Hippocampal formation (tissue), 2 donors: ENCODE data around the gene GRID2.
"Not testable (repeated sequence)": the region's sequence is repeated elsewhere in the genome, so short reads cannot be mapped to it uniquely, and the experiment has no call there.

ENCODE experiments used
- DNase-seq, 2 donors: peaks; one replicate each; lab custom pipeline; 2025; lab: John Stamatoyannopoulos, UW

GRID2 gene

DNA sequence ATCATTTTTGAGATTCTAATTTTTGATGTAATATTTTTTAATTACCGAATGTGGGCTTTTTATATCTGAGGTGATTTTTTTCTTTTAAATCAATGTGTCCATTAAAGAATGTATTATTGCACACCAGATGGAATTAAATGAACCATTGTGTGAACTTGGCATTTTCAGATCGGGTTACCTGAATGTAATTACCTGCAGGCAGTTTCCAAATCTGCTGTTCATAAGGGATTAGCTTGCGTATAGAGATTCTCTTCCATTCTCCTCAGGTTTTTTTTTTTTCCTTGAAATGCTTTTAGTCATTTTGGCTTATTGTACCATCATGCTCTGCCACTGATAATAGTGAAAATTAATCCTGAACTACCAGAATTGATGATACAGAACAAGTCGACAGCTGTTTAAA is 1013.3 kb downstream of the GRID2 start:
- DNase-seq: no peak

DNA sequence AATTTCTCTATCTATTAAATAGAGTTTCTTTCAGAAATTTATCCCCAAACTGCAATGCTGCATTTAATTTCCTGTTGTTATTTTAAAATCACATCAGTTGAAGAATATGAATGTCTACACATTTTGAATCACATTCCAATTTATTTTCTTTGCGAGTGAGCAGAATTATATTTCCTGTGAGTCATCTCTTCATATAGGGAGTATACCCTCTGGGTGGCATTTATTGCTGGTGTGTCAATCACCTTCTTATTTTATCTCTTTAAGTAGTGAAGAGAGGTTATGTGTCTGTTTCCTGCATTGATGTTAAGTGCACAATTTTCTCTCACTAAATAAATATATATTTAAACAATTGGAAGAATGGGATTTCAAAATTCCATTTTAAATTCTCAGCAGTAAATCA is 1013.8 kb downstream of the GRID2 start:
- no peak for DNase-seq

- DNase-seq: no peak
Observed at GRCh38 chr4:93319041-93319440, 1015.3 kb downstream of the GRID2 start.

GRCh38 chr4:93320356-93320755 is 1016.6 kb downstream of the GRID2 start:
- DNase-seq: no peak

DNA sequence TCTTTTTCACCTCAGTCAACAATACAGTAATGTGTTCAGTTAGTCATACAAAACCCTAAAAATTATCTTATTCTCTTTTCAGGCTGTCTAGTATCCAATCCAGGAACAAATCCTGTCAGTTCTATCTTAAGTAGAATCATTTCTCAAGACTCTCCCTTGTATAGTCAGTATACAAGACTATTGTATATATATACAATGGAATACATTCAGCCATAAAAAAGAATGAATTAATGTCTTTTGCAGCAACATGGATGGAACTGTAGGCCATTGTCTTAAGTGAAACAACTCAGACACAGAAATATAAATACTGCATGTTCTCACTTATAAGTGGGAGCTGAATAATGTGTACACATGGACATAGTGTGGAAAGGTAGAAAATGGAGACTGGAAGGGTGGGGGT is 1023.6 kb downstream of the GRID2 start:
- DNase-seq: peak in 1 of 2 donors; percentile 22

- DNase-seq: no peak
Observed at GRCh38 chr4:93334003-93334402, 1030.2 kb downstream of the GRID2 start.

DNA sequence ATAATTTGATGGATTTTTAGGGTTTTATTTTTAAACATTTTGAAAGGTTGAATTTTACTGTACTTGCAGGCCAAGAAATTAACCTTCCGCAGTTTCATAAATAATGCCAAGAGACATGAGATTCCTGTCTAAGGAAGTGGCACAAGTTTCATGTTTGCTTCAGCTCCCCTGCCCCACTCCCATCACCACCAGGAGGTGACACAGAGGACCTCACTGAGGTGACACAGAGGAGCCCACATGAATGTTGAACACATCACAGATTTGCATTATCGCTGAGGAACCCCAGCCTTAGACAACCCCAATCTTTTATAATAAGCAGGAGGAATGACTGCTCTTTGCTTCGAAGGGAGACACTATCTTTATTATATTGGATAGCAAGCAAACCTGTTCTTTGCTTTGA is 1033.4 kb downstream of the GRID2 start:
- DNase-seq: no peak

- DNase-seq: no peak
Observed at GRCh38 chr4:93342738-93343137, 1039.0 kb downstream of the GRID2 start.

DNA sequence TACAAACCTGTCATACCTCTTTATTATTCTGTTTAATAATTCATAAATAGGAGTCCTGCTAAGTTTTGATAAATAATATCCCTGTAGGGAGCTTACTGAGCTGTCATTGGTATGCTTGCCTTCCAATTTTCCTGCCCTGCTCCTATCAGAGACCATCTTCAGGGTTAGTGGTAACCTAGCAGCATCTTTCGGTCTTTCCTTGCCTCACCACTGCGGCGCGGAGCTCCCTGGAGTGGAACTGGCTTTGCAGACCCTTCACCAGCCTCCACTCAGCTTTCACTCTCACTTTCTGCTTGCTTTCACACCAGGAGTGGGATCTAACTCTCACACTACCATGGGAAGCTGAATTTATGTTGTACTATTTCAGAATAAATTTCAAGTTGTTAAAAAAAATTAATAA is 1043.1 kb downstream of the GRID2 start:
- DNase-seq: no peak

DNA sequence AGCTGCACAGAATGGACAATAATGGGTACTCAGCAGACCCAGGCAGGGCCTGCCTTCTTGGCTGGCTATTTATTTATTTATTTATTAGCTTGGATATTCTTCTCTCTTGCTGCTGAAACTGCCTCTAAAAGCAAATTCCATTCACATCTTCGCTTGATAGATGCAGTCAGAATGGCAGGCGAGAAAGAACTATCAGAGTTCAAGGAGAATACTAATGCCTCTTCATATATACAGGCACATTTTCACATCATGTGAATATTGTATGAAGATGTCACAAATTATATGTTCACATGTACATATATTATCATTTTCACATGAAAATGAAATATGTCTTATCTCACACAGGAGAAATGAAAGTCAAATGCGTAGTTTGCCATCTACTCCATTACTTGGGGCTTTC is 1045.1 kb downstream of the GRID2 start:
- DNase-seq: no peak

- no peak for DNase-seq
Observed at GRCh38 chr4:93351846-93352245, 1048.1 kb downstream of the GRID2 start.

DNA sequence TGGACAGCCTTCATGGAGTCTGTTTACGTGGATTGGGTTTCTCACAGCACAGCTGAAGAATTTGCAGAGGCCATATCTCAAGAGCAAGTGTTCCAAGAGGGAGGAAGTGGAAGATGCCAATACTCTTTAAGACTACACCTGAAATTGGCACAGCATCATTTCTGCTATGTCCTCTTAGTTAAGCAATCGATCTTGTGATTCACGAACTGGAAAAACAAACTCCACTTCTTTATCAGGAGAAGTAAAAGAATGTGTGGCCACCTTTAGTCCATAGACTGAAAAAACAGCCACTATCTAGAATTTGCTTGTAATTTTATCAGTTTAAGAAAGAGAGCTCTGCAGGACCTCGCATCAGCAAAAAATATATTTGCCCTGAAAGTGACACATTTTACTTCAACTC is 1051.6 kb downstream of the GRID2 start:
- DNase-seq: no peak

GRCh38 chr4:93359586-93359985 is 1055.8 kb downstream of the GRID2 start:
- DNase-seq: no peak

GRCh38 chr4:93366169-93366755 is 1062.5 kb downstream of the GRID2 start:
- not testable (repeated sequence) for DNase-seq

- no peak for DNase-seq
Observed at GRCh38 chr4:93368968-93369367, 1065.2 kb downstream of the GRID2 start.

DNA sequence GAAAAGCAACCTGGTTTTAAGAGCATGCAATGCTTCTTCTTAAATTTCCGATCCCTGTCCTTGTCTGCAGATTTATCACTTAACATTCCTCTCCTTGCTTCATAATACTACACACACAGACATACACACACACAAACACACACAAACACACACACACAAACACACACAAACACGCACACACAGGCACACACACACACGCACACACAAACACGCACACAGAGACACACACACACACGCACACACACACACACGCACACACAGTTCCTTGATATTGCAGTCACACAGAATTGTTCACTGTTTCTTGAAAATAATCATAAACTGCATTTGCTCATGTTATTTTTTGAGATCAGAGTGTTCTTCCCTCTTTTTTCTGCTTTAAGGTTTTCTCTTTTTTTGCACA is 1066.5 kb downstream of the GRID2 start:
- DNase-seq: no peak

GRCh38 chr4:93373893-93374860 is 1070.4 kb downstream of the GRID2 start:
- no peak for DNase-seq

GRCh38 chr4:93384241-93384640 is 1080.5 kb downstream of the GRID2 start:
- DNase-seq: no peak

DNA sequence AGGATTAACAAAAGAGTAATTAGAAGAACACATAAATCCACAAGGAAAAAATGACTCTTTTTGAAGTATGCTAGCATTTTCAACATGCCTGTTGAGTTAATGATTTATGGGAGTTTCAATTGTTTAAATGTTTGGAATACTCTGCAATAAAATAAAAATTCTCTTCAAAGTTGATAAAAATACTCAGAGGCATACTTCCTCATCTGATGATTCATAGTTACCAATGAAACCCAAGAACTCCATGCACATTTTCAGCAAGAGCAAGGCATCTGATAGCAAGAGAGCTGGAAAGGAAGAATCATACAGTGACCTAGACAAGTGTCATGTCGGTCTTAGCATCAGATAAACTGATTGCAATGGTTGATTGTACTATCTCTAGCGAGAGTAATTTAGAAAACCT is 1081.1 kb downstream of the GRID2 start:
- no peak for DNase-seq

DNA sequence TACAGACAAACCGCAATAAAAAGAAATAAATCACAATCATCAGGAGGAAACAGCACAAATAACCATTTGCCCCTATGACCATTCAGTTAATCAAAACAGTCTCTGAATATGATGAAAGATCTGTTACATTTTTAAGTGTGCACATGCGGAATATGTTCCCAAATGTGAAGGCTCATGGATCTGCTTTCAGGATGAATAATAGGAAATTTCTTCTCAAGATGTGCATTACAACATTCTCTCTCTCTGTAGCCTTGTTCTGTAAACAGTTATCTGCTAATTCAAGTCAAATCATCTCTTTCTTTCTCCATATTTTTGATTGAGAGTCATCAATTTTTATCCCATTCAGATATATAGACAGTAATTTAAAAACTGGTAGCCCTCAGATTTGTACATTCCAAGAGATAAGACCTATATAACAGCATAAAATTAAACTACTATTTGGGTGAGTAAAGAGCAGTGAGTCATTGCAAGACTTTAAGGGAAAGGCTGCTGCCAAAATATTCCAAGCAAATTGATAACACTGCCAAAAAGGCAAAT is 1090.8 kb downstream of the GRID2 start:
- DNase-seq: no peak

DNA sequence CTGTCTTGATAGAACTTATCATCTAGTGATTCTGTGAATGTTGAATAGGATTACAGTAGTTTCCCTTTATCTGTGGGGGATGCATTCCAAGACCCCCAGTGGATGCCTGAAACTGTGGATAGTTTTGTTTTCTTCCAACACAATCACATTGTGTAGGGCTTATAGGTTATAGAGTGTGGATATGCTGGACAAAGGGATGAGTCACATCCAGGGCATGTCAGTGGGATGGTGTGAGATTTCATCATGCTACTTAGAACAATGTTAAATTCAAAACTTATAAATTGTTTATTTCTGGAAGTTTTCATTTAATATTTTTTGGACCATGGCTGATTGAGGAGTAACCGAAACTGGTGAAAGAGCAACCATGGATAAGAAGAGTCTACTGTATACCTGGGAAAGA is 1092.5 kb downstream of the GRID2 start:
- DNase-seq: no peak

GRCh38 chr4:93403571-93403970 is 1099.8 kb downstream of the GRID2 start:
- DNase-seq: no peak
